ENCODE measurements around the gene APOO.

GRCh38 chrX:23854945-23855344 lies 52.8 kb downstream of the APOO start:
- TF ChIP-seq, protein P1, sequence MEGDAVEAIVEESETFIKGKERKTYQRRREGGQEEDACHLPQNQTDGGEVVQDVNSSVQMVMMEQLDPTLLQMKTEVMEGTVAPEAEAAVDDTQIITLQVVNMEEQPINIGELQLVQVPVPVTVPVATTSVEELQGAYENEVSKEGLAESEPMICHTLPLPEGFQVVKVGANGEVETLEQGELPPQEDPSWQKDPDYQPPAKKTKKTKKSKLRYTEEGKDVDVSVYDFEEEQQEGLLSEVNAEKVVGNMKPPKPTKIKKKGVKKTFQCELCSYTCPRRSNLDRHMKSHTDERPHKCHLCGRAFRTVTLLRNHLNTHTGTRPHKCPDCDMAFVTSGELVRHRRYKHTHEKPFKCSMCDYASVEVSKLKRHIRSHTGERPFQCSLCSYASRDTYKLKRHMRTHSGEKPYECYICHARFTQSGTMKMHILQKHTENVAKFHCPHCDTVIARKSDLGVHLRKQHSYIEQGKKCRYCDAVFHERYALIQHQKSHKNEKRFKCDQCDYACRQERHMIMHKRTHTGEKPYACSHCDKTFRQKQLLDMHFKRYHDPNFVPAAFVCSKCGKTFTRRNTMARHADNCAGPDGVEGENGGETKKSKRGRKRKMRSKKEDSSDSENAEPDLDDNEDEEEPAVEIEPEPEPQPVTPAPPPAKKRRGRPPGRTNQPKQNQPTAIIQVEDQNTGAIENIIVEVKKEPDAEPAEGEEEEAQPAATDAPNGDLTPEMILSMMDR (IDR thresholded peaks at IDR 0.05) = no peak
- TF ChIP-seq EP300 (IDR thresholded peaks at IDR 0.05) (no peak), POLR2A (IDR thresholded peaks at IDR 0.05) (no peak)
